HepG2 (cell line): Measurements from ENCODE around the gene TUBB2B.

Source experiments
- CREB1 ChIP-seq, 2 experiments: fragments of 450-650 bp in 1 of 2; IDR thresholded peaks; 2 replicates each; pipeline ENCODE4 v1.6.1; 2016 to 2017; ENCODE audit warnings: control low read depth in 1 of 2, mild to moderate bottlenecking in 1 of 2, missing compliant biosample characterization in 1 of 2, missing genetic modification characterization in 1 of 2
- CTCF ChIP-seq: sonication (generic); formaldehyde crosslinking; IDR thresholded peaks from 2 replicates; pipeline ENCODE4 v1.5.0; 2020; ENCODE audit warnings: mild to moderate bottlenecking, missing genetic modification reagents, moderate library complexity
- EZH2 ChIP-seq: conservative IDR thresholded peaks from 2 replicates; pipeline ENCODE4 v1.6.1; 2012; ENCODE audit warnings: mild to moderate bottlenecking, low read depth, low read length, moderate library complexity
- HOXA7 ChIP-seq: sonication (generic); formaldehyde crosslinking; IDR thresholded peaks from 2 replicates; pipeline ENCODE4 v1.8.1; 2022; ENCODE audit warnings: mild to moderate bottlenecking, missing genetic modification reagents, moderate library complexity
- ZSCAN20 ChIP-seq: sonication (generic); formaldehyde crosslinking; IDR thresholded peaks from 2 replicates; pipeline ENCODE4 v1.4.0; 2020; ENCODE audit warnings: missing genetic modification reagents, mild to moderate bottlenecking, borderline replicate concordance

GRCh38 chr6:3258720-3259490 lies 31.5 kb upstream of the TUBB2B start, which contains the start of gene PSMG4:
- no peak for TF ChIP-seq EZH2
- TF ChIP-seq HOXA7: no peak
- TF ChIP-seq CREB1 (IDR thresholded peaks at IDR 0.05): peak; percentile 54
- TF ChIP-seq CREB1 (CRISPR knock-in tag; IDR thresholded peaks at IDR 0.05): no peak
- peak; percentile 95 for TF ChIP-seq ZSCAN20
- TF ChIP-seq CTCF (CRISPR knock-in tag): peak; percentile 36
